GM21576 (cell line): ENCODE data around the gene AMBRA1.

Experiments
- ATAC-seq: cut with Tn5 transposase; IDR thresholded peaks from one replicate; pipeline ENCODE4 v1.9.1; 2021; ENCODE audit warnings: mild to moderate bottlenecking, moderate library complexity; ENCODE audit not compliant: unreplicated experiment

AMBRA1 gene

GRCh38 chr11:46617134-46617971 lies 23.5 kb upstream of the AMBRA1 start, which contains the start of the genes ATG13 and HARBI1:
ATG13 (plus strand) TSS chr11:46617553; CDS start chr11:46644292, 26,739 bp downstream.
HARBI1 (minus strand) TSS chr11:46617227; CDS start chr11:46616237, 990 bp downstream.
- peak; percentile 88 for ATAC-seq

DNA sequence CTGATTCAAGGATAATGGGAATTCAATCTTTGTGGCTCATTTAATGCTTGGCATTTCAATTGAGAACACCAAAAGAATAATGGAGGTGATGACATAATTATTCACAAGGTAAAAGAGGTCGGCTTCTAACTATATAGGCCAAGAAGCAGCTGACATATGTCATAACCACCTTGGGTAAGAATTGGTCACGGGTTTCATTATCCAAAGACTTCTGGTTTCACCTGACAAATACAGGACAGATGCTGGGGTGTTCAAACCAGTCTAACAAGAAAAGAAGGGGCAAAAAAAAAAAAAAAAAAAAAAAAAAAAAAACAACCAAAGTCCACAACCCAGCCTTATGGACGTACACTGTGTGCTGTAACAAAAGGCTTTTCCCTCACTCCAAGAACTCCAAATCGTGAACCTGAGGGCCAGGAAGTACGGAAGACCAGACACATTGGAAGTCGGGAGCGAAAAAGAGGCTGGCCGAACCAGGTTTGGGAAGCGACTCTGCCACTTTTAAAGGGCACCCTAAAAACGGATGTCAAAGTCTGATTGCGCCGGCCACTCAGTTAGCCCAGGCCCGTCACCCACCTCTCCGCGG lies 22.8 kb upstream of the AMBRA1 start:
- no peak for ATAC-seq

DNA sequence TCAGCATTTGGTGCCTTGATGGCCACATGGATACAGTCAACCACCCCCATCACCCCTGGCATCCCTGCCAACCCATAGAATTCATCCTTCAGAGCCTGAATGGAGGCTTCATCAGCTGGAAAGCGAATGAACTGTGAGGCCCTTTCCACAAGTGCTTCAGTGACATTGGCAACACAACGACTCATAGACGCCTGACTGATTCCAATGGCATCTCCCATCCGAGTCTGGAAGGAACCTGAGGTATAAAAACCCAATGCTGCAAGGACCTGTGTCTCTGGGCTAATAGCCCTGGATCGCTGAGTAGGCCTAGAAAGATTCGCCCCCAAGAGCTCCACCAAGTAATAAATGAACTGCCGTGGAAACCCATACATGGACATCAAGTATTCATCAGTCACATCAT lies 21.9 kb upstream of the AMBRA1 start:
- ATAC-seq: no peak

- ATAC-seq: no peak
Measured at GRCh38 chr11:46612326-46612725, 18.5 kb upstream of the AMBRA1 start.

DNA sequence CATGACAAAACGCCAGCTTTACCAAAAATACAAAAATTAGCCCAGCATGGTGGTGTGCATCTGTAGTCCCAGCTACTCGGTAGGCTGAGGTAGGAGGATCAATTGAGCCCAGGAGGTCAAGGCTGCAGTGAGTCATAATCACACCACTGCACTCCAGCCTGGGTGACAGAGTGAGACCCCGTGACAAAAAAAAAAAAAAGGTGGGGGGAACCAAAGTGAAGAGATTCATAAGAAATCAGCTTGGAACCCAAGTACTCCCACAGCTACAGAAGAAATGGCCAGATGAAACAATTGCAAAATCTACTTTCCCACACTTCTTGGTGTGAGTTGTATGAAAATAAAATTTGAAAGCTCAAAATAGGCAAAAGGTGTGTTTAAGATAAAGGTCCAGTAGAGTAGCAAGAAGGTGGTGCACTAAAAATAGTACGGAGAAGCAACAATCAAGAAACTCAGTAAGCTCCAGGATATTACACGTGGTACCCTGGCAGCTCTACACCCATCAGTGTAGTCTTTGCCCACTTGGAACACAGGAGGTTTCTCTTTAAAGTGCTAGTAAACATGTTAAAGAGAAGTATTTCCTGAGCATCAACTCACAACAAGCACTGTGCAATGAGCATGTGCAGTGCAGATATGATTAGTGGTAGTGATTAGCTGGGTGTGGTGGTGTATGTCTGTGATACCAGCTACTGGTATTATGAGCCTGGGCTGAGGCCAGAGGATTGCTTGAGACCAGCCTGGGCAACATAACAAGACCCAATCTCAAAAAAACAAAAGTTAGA lies 17.9 kb upstream of the AMBRA1 start:
- no peak for ATAC-seq

- ATAC-seq: no peak
Measured at GRCh38 chr11:46609386-46609785, 15.6 kb upstream of the AMBRA1 start.

DNA sequence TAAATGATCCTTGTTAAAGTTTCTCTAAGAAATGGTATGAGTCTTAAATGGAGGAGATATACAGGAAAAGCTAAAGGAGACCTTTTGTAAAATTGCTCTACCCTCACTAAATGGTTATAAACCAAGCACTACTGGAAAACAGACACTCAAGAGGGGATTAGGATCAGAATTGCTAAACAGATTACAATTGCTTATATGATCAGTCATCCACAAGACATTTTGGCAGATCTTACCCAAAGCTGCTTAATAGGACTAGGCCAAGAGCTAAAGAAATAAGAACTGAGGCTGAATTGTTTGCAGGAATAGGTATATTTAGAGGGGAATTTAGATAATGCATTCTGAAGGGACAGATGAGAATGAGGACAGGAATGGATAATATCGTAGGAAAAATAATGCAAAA lies 13.7 kb upstream of the AMBRA1 start:
- ATAC-seq: no peak

GRCh38 chr11:46604796-46605195 lies 11.0 kb upstream of the AMBRA1 start:
- ATAC-seq: no peak

- no peak for ATAC-seq
Measured at GRCh38 chr11:46603704-46604308, 10.0 kb upstream of the AMBRA1 start.

DNA sequence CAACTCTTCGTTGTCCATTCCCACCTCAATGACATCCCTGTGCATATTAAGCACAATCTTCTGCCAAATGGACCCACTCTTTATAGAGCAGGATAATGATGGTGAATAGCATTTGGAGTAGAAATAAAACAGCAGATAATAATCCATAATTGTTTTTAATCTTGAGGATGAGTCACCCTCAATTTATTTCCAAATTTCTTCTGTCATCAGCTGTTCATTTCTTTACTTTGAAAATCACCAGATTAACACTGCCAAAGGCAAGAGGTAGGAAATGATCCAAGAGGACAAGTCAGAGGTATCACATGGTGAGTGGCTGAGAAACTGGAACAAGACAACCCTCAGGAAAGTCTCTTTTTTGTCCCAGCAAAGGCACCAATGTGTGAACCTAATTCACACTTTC lies 7.3 kb upstream of the AMBRA1 start:
- ATAC-seq: no peak

DNA sequence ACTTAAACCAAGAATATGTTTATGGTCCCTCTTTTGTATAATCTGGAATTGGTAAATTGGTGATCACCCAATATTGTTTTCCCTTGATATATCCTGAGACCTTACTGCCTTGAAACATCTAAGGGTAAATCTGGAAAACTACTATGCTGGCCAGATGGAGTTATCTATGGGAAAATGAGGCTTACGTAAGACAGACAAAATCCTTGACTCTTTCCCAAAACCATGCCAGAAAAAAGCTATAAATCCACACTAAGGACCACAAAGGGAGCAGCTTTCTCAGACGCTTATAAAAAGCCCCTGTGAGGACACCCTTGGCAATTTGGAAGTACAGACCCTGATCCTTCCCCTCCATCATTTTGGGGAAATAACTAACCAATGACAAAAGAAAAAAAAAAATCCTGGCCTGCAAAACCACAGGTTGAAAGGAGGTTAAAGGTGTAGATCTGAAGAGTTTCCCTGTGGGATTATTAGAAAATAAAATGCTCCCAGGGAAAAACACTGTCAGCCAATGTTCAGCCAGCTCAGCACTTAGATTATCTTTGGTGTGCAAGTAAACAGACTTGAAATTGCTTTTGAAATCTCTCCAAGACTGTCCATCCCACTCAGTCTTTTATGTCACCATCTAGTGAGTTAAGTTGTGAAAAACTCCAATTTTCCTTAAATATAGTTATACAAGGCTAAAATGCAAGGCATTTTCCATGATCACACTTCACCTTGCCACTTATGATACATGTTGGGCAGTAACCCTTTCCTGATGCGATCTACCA lies 6.6 kb upstream of the AMBRA1 start:
- no peak for ATAC-seq

- no peak for ATAC-seq
Measured at GRCh38 chr11:46599340-46600193, 5.7 kb upstream of the AMBRA1 start.

GRCh38 chr11:46597609-46598219 lies 3.9 kb upstream of the AMBRA1 start:
- ATAC-seq: no peak

DNA sequence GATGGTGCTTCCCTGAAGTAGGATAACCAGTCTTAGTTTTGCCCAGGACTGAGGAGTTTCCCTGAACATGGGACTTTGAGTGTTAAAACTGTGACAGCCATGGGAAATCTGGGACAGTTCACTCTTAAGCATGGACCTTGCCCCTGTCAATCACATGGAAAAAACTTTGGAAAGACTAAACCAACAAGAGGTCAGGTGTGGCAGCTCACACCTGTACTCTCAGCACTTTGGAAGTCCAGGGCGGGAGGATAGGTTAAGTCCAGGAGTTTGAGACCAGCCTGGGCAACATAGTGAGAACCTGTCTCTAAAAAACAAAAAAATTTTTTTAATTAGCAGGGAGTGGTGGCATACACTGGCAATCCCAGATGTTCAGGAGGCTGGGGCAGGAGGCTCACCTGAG lies 3.3 kb upstream of the AMBRA1 start:
- ATAC-seq: no peak

DNA sequence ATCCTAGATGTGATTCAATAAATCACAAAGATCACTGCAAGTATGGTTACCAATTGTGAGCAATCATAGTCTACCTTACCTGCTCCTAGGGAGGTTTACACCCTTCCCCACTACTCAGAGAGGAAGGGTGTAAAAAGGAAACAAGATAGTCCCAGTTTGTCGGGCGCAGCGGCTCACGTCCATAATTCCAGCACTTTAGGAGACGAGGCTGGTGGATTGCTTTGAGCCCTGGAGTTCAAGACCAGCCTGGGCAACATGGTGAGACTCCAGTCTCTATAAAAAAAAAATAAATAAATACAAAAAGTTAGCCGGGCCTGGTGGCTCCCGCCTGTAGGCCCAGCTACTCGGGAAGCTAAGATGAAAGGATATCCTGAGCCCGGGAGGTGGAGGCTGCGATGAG lies 962 bp upstream of the AMBRA1 start:
- no peak for ATAC-seq

DNA sequence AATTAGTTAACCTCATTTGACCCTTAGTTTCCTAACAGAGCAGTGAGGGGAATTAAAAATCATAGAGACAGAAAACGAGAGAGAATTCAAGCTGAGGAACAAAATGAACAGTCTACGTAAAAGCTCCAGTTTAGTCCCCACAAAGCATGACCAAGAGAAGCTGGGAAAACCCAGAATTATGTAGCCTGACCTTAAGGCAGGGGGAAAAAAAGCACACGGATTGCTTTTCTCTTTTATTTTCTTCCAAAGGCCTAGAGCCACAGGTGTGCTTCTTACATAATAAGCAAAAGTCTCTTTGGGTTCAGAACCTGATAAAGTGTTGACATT lies 514 bp upstream of the AMBRA1 start:
- no peak for ATAC-seq

DNA sequence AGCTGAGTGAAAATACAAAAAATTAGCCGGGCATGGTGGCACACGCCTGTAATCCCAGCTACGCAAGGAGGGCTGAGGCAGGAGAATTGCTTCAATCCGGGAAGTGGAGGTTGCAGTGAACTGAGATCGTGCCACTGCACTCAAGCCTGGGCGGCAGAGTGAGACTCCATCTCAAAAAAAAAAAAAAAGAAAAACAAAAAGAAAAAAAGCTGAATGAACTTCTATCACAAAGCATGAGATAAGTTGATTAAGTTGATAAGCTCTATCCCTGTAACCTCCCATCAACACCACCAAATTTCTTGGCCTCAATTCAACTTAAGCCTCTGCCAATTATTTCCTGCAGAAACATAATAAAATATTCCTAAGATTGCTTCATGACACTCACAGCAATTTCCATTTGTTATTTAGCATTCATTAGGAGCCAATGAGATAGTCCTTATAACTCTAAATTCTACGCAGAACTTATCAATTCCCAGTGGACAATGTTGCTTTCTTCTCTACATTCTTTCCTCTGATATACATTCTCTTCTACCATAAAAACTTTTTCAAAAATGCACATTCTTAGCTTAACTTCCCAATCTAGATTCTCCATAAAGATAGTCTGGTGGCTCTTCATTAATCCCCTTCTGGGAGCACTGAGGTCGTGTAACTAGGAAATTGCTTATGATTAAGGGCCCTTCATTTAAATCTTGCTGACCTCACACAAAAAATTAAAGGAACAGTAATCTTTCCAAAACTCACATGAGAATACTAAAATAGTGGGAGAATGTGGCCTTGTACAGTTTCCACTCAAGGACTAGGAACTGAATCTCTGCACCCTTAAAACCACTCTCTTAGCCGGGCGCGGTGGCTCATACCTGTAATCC lies 2.9 kb downstream of the AMBRA1 start:
- ATAC-seq: no peak

GRCh38 chr11:46588915-46589314 lies 4.9 kb downstream of the AMBRA1 start:
- no peak for ATAC-seq
